Gastroesophageal sphincter (tissue), 3 donors: ENCODE data around the gene TNFAIP8L1.

Experiments
- POLR2A ChIP-seq, 2 donors: fragments of 450-650 bp; IDR thresholded peaks; one replicate each; pipeline ENCODE4 v1.6.1; 2017; ENCODE audit warnings: antibody characterized with exemption in 2 of 2, mild to moderate bottlenecking in 2 of 2, moderate library complexity in 1 of 2
- TF ChIP-seq, protein P1 (sequence below), 4 experiments: fragments of 200-600 bp in 2 of 4; fragments of 450-650 bp in 2 of 4; sonication (generic) in 1 of 4; IDR thresholded peaks; one replicate each; pipeline ENCODE4 v1.5.1; 2017 to 2019; ENCODE audit warnings: antibody characterized with exemption in 4 of 4, mild to moderate bottlenecking in 2 of 4, moderate library complexity in 2 of 4

DNA sequence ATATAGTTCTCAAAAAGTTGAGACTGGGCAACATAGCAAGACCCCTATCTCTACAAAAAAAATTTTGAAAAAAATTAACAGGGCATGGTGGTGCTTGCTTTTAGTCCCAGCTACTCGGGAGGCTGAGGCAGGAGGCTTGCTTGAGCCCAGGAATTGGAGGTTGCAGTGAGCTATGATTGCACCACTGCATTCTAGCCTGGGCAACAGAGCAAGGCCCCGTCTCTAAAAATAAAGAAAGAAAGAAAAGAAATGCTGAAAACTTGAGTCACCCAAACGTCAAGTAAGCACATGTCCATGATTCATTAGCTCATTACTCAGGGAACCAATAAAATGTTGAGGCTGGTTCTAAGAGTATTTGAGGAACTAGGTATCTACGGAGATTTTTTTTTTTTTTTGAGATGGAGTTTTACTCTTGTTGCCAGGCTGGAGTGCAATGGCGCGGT, 45.9 kb upstream of the TNFAIP8L1 start:
- TF ChIP-seq, protein P1, sequence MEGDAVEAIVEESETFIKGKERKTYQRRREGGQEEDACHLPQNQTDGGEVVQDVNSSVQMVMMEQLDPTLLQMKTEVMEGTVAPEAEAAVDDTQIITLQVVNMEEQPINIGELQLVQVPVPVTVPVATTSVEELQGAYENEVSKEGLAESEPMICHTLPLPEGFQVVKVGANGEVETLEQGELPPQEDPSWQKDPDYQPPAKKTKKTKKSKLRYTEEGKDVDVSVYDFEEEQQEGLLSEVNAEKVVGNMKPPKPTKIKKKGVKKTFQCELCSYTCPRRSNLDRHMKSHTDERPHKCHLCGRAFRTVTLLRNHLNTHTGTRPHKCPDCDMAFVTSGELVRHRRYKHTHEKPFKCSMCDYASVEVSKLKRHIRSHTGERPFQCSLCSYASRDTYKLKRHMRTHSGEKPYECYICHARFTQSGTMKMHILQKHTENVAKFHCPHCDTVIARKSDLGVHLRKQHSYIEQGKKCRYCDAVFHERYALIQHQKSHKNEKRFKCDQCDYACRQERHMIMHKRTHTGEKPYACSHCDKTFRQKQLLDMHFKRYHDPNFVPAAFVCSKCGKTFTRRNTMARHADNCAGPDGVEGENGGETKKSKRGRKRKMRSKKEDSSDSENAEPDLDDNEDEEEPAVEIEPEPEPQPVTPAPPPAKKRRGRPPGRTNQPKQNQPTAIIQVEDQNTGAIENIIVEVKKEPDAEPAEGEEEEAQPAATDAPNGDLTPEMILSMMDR (IDR thresholded peaks at IDR 0.05) = no peak
- TF ChIP-seq POLR2A (IDR thresholded peaks at IDR 0.05) = no peak
